ENCODE results near the gene USH2A.

DNA sequence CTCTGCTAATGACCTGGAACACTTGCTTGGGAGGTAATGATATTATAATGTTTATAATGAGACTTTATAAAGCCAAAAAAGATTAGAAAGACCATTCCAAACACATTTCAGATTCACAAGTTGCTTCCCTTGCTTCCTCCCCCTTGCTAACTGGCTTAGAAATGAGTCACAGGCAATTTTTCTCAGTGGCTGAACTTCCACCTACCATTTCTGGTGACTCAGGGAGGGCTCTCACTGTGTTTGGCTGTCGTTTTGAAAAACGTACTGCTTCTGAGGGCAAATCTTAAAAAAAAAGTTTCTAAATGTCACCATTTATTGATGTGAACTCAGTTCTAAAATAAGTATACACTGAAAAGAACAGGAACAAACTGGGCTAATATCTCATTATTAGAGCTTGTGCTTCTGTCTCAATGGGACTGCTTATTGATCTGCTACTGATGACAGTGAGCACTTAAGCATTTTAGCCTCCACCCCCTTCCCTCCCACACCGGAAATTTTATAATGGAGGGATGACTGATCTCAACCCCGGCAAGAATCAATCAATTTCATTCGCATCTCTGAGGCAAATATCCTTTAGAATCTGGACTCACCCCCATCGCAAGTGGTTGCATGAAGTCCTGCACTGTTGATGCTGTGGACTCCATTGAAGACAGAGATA, 577.9 kb downstream of the USH2A start:
- TF ChIP-seq CTCF (IDR thresholded peaks at IDR 0.05) (no peak), POLR2A (IDR thresholded peaks at IDR 0.05) (no peak)

All from transverse colon (tissue), 3 donors.